ENCODE results near the gene LRBA. TPM values are rescaled to one million over a fixed set of nuclear protein-coding genes. Genes with fewer than 3 reads are reported as not detected.
A peak's percentile ranks its signal among the peaks of the same experiment; 100 is the strongest.
"Not testable (repeated sequence)": the region's sequence is repeated elsewhere in the genome, so short reads cannot be mapped to it uniquely, and the experiment has no call there.

The LRBA gene
- total RNA-seq, 1 experiment from 2014 or later = 55.3 TPM

- not testable (repeated sequence) for H3K4me1 ChIP-seq (ENCODE audit: insufficient read depth, low read length); H3K14ac ChIP-seq (ENCODE audit: insufficient read depth, low read length); H3K4ac ChIP-seq (ENCODE audit: low read depth, low read length); H3K9me3 ChIP-seq (ENCODE audit: control insufficient read depth, low read depth, low read length); H4K5ac ChIP-seq (ENCODE audit: insufficient read length, low read depth, low read length); H4K8ac ChIP-seq (replicated peaks; ENCODE audit: insufficient read length, low read depth, low read length); H3K9ac ChIP-seq (ENCODE audit: extremely low read depth, insufficient read length, low read length); H4K20me1 ChIP-seq (ENCODE audit: control insufficient read depth, insufficient read depth, insufficient read length); H2AFZ ChIP-seq (ENCODE audit: low read length); H3K56ac ChIP-seq (ENCODE audit: insufficient read length, low read depth, low read length); H3K79me2 ChIP-seq (ENCODE audit: insufficient read depth, low read length); H3K23me2 ChIP-seq (ENCODE audit: insufficient read length, low read depth, low read length, poor library complexity, severe bottlenecking); H3K4me3 Mint-ChIP-seq; H2BK5ac ChIP-seq (ENCODE audit: insufficient read length, low read length); H3K4me2 ChIP-seq (ENCODE audit: insufficient read depth, insufficient read length, low read length); H3K9me3 Mint-ChIP-seq; H3K27ac ChIP-seq (ENCODE audit: insufficient read length, low read depth, low read length); H3K4me1 Mint-ChIP-seq; H2BK15ac ChIP-seq (ENCODE audit: low read depth, low read length); DNase-seq; H3K27me3 Mint-ChIP-seq (ENCODE audit: low read depth); H3T11ph ChIP-seq (ENCODE audit: low read length); H2AK5ac ChIP-seq (ENCODE audit: insufficient read length, low read length); H3K23ac ChIP-seq (ENCODE audit: insufficient read length, low read depth, low read length); H2BK20ac ChIP-seq (ENCODE audit: low read depth, low read length, poor library complexity, severe bottlenecking); H4K91ac ChIP-seq (ENCODE audit: insufficient read length, low read depth, low read length); H2BK120ac ChIP-seq (ENCODE audit: low read depth, low read length, poor library complexity, severe bottlenecking); H3K18ac ChIP-seq (ENCODE audit: insufficient read length, low read depth, low read length); H3K27me3 ChIP-seq (ENCODE audit: insufficient read depth, low read length); H2BK12ac ChIP-seq (ENCODE audit: insufficient read length, low read depth, low read length); H3K79me1 ChIP-seq (ENCODE audit: insufficient read depth, low read depth, low read length, poor library complexity, severe bottlenecking)
- WGBS (ENCODE audit: extremely low coverage, insufficient read length, low lambda C conversion rate) = no CpG with 5 or more reads among the region's 3 CpGs
- peak overlapping the region in 1 of 3 experiments; percentile 73; a peak in 1 of 7 replicates for H3K27ac Mint-ChIP-seq
- H3K36me3 Mint-ChIP-seq (ENCODE audit: insufficient read depth in 1 of 3, low read depth in 3 of 3) = peaks cover 13 to 40% (median 24%) of the 10 kb centered on the region in 3 experiments; a peak in 6 of 7 replicates
Observed at GRCh38 chr4:150918562-150918961, 96.5 kb downstream of the LRBA start.
